ENCODE data around the gene RMP24.
"Not testable (repeated sequence)": the region's sequence is repeated elsewhere in the genome, so short reads cannot be mapped to it uniquely, and the experiment has no call there.

RMP24 gene

GRCh38 chr18:35969676-35970075 lies 2.8 kb upstream of the RMP24 start:
- no peak for DNase-seq

DNA sequence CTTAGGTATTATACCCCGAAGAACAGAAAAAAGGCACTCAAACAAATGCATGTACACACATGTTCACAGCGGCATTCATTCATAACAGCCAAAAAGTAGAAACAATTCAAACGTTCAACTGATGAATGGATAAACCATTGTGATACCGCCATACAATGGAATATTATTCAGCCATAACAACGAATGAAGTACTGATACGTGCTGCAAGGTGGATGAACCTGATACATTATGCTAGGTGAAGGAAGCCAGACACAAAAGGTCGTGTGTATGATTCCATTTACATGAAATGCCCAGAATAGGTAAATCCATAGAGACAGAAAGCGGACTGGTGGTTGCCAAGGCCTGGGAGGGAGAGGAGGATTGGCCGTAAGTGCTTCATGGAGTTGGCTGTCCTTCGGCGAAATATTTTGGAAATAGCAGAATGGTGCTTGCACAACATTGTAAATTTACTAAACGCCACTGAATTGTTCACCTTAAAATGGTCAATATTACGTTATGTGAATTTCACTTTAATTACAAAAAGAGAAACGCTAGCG lies 750 bp upstream of the RMP24 start:
- DNase-seq: peak; percentile 88

DNA sequence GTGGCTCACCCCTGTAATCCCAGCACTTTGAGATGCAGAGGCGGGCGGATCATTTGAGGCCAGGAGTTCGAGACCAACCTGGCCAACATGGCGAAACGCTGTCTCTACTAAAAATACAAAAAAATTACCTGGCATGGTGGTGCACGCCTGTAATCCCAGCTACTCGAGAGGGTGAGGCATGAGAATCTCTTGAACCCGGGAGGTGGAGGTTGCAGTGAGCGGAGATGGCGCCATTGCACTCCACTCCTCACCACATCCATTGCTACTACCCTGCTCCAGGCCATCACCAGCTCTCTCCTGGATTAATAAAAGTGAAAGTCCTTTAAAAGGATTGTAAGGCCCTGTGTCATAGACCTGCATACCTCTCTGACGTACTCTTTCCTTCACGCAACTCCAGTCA lies 1.2 kb downstream of the RMP24 start:
- DNase-seq: no peak

GRCh38 chr18:35974181-35974580 lies 1.7 kb downstream of the RMP24 start:
- no peak for DNase-seq

DNA sequence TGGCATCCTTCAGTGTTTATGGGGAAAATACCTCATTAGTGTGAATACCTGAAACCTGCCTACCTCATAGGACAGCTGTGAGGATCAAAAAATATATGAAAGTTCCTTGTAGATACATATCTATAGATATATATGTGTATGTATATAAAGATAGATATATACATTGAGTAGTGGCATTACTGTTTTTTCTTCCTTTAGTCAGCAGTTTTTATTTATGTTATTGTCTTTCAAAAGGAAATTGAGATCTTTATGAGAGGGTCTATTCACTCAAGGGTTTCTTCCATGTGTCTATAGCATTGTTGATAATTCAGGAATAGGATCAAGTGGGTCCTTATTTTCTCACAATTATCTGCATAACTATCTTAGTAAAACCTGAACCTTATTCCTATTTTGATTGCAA lies 6.6 kb downstream of the RMP24 start:
- no peak for DNase-seq

GRCh38 chr18:35982409-35983114 lies 10.1 kb downstream of the RMP24 start:
- DNase-seq: no peak

DNA sequence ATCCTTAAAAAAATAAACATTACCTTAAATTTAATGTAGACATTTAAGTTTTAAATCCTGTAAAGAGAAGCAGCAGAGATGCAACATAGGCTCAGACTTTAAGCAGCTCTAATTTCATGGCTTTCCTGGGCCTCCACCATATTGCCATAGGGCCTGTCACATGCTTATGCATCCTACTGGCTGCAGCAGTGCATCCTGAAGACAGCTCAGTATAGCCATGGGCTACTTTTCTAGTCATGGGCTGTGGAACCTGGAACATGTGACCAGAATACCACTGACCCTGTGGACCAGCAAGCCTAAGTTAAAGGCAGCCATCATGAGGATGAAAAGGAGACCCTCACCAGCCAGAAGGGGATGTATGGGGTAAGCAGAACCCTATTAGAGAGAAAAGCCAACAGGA lies 10.7 kb downstream of the RMP24 start:
- no peak for DNase-seq

DNA sequence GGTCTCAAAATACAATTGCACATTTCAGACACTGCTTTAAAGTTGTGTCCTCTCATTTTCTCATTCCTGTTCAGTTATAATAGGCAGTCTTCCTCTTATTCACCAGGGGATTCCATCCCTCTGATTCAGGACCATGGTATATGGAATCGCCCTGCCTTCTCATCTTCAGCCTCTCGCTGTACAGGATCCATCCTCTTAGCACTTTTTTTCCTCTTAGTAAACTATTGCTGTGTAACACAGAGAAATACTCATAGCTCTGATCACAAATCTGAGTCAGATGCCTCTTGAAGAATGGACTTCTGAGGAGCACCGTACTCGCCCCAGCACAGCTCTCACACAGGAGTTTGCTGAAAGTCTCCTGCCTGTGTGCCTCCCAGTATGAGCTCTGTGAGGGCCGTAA lies 11.3 kb downstream of the RMP24 start:
- no peak for DNase-seq

DNA sequence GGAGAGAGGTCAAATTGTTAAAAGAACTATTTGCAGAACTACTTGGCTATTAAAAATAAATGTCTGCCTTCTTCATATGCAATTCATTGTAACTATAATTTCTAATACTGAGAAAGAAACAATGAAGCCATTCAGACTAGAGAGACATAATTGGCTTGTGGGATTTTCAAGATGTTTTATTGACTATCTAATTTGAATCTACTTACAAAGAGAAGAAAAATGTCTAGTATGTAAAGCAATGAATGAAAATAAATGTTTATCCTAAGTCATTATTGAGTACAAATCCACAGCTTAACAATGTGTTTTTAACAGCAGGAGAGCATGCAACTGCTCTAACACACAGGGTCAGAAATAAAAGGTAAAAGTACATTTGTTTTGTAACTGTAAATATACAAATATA lies 19.2 kb downstream of the RMP24 start:
- no peak for DNase-seq

DNA sequence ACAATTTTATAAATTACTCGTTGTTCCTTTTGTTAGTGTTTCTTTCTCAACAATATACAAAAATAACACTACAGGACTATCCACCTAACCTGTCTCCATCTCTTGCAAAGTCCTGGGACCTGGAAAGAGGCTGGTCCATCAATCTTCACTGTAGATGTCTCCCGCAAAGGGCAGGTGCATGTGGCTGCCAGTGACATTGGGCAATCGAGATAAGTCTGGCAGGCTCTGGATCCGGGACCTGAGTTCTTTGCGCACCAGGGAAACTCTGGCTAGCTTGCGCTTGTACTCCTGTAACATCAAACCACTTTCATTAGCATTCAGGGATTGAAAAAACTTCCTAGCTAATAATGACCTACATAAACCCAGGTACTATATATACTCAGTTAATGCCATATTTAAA lies 20.5 kb downstream of the RMP24 start:
- no peak for DNase-seq

DNA sequence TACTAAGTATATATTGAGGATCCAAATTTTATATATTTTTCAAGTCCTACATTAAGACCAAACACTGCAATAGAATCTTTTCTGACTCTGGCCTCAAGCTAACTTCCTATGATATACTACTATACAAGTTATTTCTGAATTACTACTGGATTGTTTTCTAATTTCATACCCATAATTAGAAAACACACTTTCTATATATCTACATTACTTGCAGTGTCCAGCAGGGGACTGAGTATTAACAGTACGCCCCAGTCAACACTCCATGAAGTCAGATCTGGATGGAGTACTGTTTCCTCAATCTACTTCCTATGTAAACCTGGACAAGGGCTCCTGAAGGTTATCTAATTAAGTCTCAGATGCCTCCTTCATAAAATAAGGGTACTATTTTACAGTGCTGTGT lies 26.5 kb downstream of the RMP24 start:
- DNase-seq: no peak

DNA sequence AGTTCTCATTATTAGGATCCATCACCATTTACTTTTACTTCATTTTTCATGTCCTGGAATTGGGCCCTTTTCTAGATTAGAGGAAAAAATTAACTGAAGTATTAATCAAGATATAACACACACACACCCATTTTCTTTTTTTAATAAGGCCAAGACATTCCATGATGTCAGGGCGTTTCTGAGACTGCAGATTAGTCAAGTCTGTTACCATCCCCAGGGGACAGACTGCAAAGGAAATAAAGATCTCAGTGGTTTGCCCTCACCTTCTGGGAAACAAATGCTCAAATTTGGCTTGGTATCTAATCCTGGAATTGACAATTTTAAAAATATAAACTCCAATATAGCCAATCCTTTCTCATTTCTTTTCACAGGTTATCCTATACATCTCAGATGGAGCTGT lies 27.4 kb downstream of the RMP24 start:
- no peak for DNase-seq

DNA sequence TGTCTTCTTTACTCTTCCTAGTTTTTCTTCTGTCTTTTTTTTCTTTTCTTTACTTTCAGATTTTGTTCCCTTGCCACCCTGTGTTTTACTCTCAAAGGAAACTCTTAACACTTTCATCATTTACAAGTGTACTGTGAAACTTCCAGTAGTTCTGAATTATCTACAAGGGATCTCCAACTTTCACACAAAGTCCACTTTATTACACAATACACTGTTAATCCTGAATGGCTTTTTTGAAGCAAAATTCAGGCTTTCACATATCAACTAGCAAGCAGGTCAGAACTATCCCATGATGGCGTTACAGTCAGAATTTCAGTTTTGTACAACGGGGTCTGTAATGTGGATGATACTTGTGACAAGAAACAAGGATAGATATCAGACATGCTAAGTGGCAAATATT lies 34.5 kb downstream of the RMP24 start:
- DNase-seq: no peak

DNA sequence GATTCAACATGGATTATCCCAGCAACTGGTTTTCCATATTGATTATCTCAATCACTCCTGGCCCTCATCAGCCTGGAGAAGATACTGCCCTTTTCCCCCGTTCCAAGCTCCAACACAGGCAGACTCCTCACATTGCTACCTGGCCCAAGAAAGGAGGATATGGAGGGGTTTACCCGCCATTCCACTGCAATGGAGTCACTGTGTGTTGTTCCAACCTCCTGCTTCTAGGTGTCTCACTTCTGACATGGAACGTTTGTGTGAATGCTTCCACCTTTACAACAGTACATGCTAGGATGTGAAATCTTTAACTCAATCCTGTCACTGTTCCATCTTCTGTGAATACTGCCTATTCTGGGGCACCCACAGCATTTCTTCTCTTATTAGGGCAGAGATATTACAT lies 36.7 kb downstream of the RMP24 start:
- no peak for DNase-seq

DNA sequence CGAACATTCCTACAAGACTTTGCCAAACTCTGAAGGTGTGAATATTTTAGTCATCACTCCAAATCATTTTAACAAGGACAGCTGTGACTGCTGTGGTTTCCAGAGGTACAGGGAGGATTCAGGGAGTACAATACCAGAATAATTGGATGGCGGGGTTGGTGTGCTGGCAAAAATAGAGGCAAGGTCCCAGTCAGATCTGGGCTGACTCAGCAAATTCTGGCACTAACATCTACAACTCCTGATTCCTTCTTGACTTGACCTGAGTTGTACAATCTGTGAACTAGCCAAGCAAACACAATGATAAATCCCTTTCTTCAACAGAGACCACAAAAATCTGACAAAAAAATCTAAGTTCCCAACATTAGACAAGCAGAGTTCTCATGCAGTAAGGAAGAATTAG lies 40.4 kb downstream of the RMP24 start:
- DNase-seq: no peak

GRCh38 chr18:36015629-36016028 lies 43.1 kb downstream of the RMP24 start:
- no peak for DNase-seq

GRCh38 chr18:36017232-36017631 lies 44.8 kb downstream of the RMP24 start:
- DNase-seq: no peak

DNA sequence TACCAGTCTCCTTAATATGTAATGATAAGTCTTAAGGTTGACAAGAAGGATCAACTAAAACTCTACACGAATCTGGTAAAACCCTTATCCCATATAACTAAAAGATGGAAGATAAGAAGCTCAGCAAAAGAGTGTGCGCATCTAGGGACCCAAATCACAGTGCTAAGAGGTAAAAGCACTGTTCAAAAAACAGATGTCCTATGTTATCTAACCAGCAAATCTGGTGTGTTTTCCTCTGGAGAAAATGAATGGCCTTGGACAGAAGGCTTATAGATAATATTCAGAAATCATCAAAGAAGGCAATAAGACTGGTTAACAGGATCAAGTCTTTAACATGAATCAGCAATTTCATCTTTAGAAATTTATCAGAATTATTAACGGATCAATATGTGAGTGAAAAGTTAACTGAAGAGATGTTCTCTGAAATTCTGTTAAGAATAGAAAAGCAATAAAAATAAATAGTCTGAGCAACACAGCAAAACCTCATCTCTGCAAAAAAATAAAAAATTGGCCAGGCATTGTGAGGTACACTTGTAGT lies 47.8 kb downstream of the RMP24 start:
- no peak for DNase-seq

DNA sequence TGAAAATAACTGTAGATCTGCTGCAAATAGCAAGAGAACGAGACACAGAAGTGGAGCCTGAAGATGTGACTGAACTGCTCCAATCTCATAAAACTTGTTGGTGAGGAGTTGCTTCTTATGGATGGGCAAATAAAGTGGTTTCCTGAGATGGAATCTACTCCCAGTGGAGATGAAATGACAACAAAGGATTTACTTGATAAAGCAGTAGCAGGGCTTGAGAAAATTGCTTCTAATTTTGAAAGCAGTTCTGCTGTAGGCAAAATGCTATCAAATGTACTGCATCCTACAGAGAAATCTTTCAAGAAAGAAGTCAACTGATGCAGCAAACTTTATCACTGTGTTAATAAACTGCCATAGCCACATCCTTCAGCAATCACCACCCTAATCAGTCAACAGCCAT lies 50.9 kb downstream of the RMP24 start:
- DNase-seq: no peak

DNA sequence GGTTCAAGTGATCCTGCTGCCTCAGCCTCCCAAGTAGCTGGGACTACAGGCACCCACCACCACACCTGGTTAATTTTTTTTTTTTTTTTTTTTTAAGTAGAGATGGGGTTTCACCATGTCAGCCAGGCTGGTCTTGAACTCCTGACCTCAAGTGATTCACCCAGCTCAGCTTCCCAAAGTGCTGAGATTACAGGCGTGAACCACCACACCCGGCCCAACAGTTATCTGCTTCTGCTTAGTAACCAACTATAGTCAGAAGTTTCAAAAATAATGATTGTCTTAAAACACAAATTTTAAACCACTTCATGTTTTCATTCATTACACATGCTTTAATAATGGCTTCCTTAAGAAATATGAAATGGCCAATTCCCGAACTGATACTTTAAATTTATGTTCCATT lies 51.8 kb downstream of the RMP24 start:
- not testable (repeated sequence) for DNase-seq

GRCh38 chr18:36025025-36025424 lies 52.5 kb downstream of the RMP24 start:
- DNase-seq: no peak

DNA sequence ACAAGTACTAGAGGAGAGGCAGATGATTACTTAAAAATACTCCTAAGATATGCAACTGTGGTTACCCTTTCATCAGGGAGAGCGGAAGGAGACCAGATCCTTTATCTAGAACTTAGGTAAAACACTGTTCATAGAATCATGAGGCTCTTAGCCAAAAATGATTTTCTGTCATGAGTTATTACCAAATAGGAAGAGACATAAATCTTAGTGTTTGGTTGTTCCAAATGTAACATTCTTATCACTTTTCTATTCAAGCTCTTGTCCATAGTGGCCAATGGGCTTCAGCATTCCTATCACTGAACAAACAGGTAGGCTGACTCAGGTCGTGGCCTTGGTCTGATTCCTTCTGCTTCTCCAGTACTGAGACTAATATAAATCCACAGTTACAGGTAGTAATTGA lies 56.4 kb downstream of the RMP24 start:
- no peak for DNase-seq

All from NCI-H1092 treated with DMSO at 0.1 percent for 48 hours (cell line).